ENCODE results near the gene MYL11.
"Not testable (repeated sequence)": the region's sequence is repeated elsewhere in the genome, so short reads cannot be mapped to it uniquely, and the experiment has no call there.

DNA sequence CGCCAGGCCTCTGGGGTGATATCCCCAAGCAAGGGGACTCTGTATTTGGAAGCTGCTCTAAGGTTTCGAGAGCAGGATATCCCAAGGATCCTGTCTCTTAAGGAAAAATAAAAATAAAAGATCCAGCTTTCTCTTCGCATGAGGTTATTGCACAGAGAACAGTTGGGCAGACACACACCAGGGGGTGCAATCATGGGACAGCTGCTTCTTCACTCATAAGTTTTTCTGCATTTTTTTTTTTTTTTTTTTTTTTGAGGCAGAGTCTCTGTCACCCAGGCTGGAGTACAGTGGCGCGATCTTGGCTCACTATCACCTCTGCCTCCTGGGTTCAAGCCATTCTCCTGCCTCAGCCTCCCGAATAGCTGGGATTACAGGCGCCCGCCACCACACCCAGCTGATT lies 32.6 kb upstream of the MYL11 start:
- TF ChIP-seq, protein P1, sequence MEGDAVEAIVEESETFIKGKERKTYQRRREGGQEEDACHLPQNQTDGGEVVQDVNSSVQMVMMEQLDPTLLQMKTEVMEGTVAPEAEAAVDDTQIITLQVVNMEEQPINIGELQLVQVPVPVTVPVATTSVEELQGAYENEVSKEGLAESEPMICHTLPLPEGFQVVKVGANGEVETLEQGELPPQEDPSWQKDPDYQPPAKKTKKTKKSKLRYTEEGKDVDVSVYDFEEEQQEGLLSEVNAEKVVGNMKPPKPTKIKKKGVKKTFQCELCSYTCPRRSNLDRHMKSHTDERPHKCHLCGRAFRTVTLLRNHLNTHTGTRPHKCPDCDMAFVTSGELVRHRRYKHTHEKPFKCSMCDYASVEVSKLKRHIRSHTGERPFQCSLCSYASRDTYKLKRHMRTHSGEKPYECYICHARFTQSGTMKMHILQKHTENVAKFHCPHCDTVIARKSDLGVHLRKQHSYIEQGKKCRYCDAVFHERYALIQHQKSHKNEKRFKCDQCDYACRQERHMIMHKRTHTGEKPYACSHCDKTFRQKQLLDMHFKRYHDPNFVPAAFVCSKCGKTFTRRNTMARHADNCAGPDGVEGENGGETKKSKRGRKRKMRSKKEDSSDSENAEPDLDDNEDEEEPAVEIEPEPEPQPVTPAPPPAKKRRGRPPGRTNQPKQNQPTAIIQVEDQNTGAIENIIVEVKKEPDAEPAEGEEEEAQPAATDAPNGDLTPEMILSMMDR (conservative IDR thresholded peaks at IDR 0.05 in 1 of 2, IDR thresholded peaks at IDR 0.05 in 1 of 2; ENCODE audit: extremely low read depth in 1 of 2, insufficient read depth in 1 of 2, low read depth in 1 of 2, low read length in 2 of 2) = not testable (repeated sequence)
- TF ChIP-seq EZH2 (IDR thresholded peaks at IDR 0.05; ENCODE audit: borderline replicate concordance, low read length) = not testable (repeated sequence)
